GM12878 (cell line): ENCODE results near the gene PCDHA1. TPM values are rescaled to one million over a fixed set of nuclear protein-coding genes. Genes with fewer than 3 reads are reported as not detected.

Experiments
- ATAC-seq: fragments of 200-7000 bp; cut with Tn5 transposase; 3 replicates; pipeline ENCODE4 v1.9.1; 2020; ENCODE audit warnings: mild to moderate bottlenecking, moderate library complexity
- BruUV-seq: library from RNA; stranded (reverse); fragments of 400-500 nt; replicated peaks from 2 replicates; lab custom pipeline; 2021; lab: Mats Ljungman, UMichigan
- CTCF ChIA-PET: fragments of 300-600 bp; sonication (Branson Sonifier 250); formaldehyde crosslinking; extraction: SDS; loops from one replicate; lab custom pipeline; 2021; ENCODE audit warnings: inconsistent platforms; lab: Yijun Ruan, JAX
- POLR2A ChIA-PET: fragments of 350-600 bp; formaldehyde crosslinking; extraction: SDS; loops from one replicate; lab custom pipeline; 2021; ENCODE audit warnings: inconsistent platforms; lab: Charles Lee
- RAD21 ChIA-PET: fragments of 300-600 bp; sonication (Branson Sonifier 250); formaldehyde crosslinking; loops from one replicate; lab custom pipeline; 2023; ENCODE audit warnings: antibody characterized with exemption; ENCODE audit not compliant: unreplicated experiment; lab: Charles Lee
- SMC1A ChIA-PET: fragments of 300-600 bp; sonication (Branson Sonifier 250); formaldehyde crosslinking; loops from one replicate; lab custom pipeline; 2023; ENCODE audit not compliant: unreplicated experiment, uncharacterized antibody; lab: Charles Lee
- DNase-seq: peaks from one replicate; pipeline ENCODE4 v3.0.0-alpha.2; 2011; ENCODE audit warnings: low read depth, low spot score
- FAIRE-seq: peaks from 3 replicates; lab custom pipeline; 2011; peaks lifted over from hg19 to GRCh38; lab: Jason Lieb, UNC
- H2AFZ ChIP-seq: 2 replicates; pipeline ENCODE4 v1.6.0; 2011; ENCODE audit warnings: low read depth, low read length, control low read depth; ENCODE audit not compliant: control insufficient read depth
- H3K27ac ChIP-seq: 2 replicates; pipeline ENCODE4 v1.5.1; 2011; ENCODE audit warnings: control low read depth; ENCODE audit not compliant: control insufficient read depth, insufficient read depth
- H3K27me3 ChIP-seq, 2 experiments: replicated peaks in 1 of 2; 2 replicates each; pipeline versions ENCODE4 v1.6.0 to v1.6.1; 2011; ENCODE audit warnings: low read length in 1 of 2; ENCODE audit not compliant: control insufficient read depth in 2 of 2, insufficient read depth in 2 of 2
- H3K36me3 ChIP-seq, 2 experiments: 2 replicates each; pipeline ENCODE4 v1.5.1; 2011; ENCODE audit warnings: low read length in 1 of 2; ENCODE audit not compliant: control insufficient read depth in 2 of 2, insufficient read depth in 2 of 2
- H3K4me1 ChIP-seq: 2 replicates; pipeline ENCODE4 v1.6.1; 2011; ENCODE audit warnings: mild to moderate bottlenecking, low read length, moderate library complexity, mixed read lengths; ENCODE audit not compliant: control insufficient read depth, insufficient read depth
- H3K4me2 ChIP-seq: 2 replicates; pipeline ENCODE4 v1.6.0; 2011; ENCODE audit warnings: control low read depth; ENCODE audit not compliant: control insufficient read depth, insufficient read depth
- H3K4me3 ChIP-seq: fragments of 200-600 bp; sonication (generic); 2 replicates; pipeline ENCODE4 v1.5.1; 2016
- H3K79me2 ChIP-seq: 2 replicates; pipeline ENCODE4 v1.6.0; 2011; ENCODE audit warnings: low read length; ENCODE audit not compliant: control insufficient read depth, insufficient read depth
- H3K9ac ChIP-seq: 2 replicates; pipeline ENCODE4 v1.8.0; 2011; ENCODE audit warnings: low read length, control low read depth, mixed read lengths; ENCODE audit not compliant: control insufficient read depth, insufficient read depth
- H3K9me3 ChIP-seq: replicated peaks from 3 replicates; pipeline ENCODE4 v1.5.1; 2011; ENCODE audit warnings: mild to moderate bottlenecking, low read length; ENCODE audit not compliant: control insufficient read depth, insufficient read depth
- H4K20me1 ChIP-seq: 2 replicates; pipeline ENCODE4 v1.6.0; 2011; ENCODE audit not compliant: control insufficient read depth, insufficient read depth
- CEBPZ ChIP-seq: fragments of 150-350 bp; IDR thresholded peaks from 2 replicates; pipeline ENCODE4 v1.6.1; 2016; ENCODE audit warnings: low read depth, low read length
- CHD4 ChIP-seq: fragments of 200-600 bp; sonication (generic); IDR thresholded peaks from 2 replicates; pipeline ENCODE4 v1.6.1; 2016; ENCODE audit warnings: mild to moderate bottlenecking
- ESRRA ChIP-seq: IDR thresholded peaks from 2 replicates; pipeline ENCODE4 v1.6.1; 2012; ENCODE audit warnings: mild to moderate bottlenecking, low read length, improper control_type of control experiment
- GATAD2B ChIP-seq: fragments of 450-650 bp; conservative IDR thresholded peaks from 2 replicates; pipeline ENCODE4 v1.6.1; 2017; ENCODE audit warnings: low read depth, mild to moderate bottlenecking, moderate library complexity
- HDGF ChIP-seq: fragments of 450-650 bp; IDR thresholded peaks from 2 replicates; pipeline ENCODE4 v1.6.1; 2016; ENCODE audit warnings: antibody characterized with exemption
- JUND ChIP-seq: IDR thresholded peaks from 2 replicates; pipeline ENCODE4 v1.6.1; 2012; ENCODE audit warnings: low read depth, mild to moderate bottlenecking, low read length, improper control_type of control experiment, moderate library complexity
- NFXL1 ChIP-seq: fragments of 450-650 bp; IDR thresholded peaks from 2 replicates; pipeline ENCODE4 v1.6.1; 2017; ENCODE audit warnings: antibody characterized with exemption, mild to moderate bottlenecking, borderline replicate concordance
- NKRF ChIP-seq: fragments of 450-650 bp; conservative IDR thresholded peaks from 2 replicates; pipeline ENCODE4 v1.6.1; 2017; ENCODE audit warnings: mild to moderate bottlenecking, moderate library complexity
- POLR2A ChIP-seq: IDR thresholded peaks from 2 replicates; pipeline ENCODE4 v1.6.1; 2011; ENCODE audit warnings: low read depth, mild to moderate bottlenecking, low read length
- SMAD5 ChIP-seq: IDR thresholded peaks from 2 replicates; pipeline ENCODE4 v1.6.1; 2016; ENCODE audit warnings: antibody characterized with exemption, low read depth
- SMC3 ChIP-seq: IDR thresholded peaks from 2 replicates; pipeline ENCODE4 v1.6.1; 2011; ENCODE audit warnings: low read length, improper control_type of control experiment, borderline replicate concordance
- SREBF2 ChIP-seq: IDR thresholded peaks from 2 replicates; pipeline ENCODE4 v1.6.1; 2012; ENCODE audit warnings: mild to moderate bottlenecking, low read length
- SUZ12 ChIP-seq: fragments of 200-600 bp; sonication (generic); IDR thresholded peaks from one replicate; pipeline ENCODE4 v1.6.1; 2018; ENCODE audit warnings: antibody characterized with exemption, mild to moderate bottlenecking; ENCODE audit not compliant: unreplicated experiment
- TARDBP ChIP-seq: IDR thresholded peaks from 2 replicates; pipeline ENCODE4 v1.6.1; 2016; ENCODE audit warnings: borderline replicate concordance
- TCF12 ChIP-seq: IDR thresholded peaks from 2 replicates; pipeline ENCODE4 v1.6.1; 2011; ENCODE audit warnings: low read depth, mild to moderate bottlenecking, low read length
- ZBTB11 ChIP-seq: fragments of 450-650 bp; formaldehyde crosslinking; IDR thresholded peaks from 2 replicates; pipeline ENCODE4 v1.5.0; 2022; ENCODE audit warnings: mild to moderate bottlenecking, missing genetic modification characterization
- ZNF207 ChIP-seq: fragments of 450-650 bp; IDR thresholded peaks from 2 replicates; pipeline ENCODE4 v1.6.1; 2014; ENCODE audit warnings: antibody characterized with exemption, mild to moderate bottlenecking, borderline replicate concordance
- WGBS: methylation state at CpG from one replicate; pipeline ENCODE4 v1.1.6; 2016; ENCODE audit warnings: low lambda C conversion rate; ENCODE audit not compliant: insufficient replicate concordance, insufficient coverage; ENCODE audit errors: missing lambda C conversion rate; 5-methylcytosine and 5-hydroxymethylcytosine counted together
- in situ Hi-C: fragments of 300-500 bp; cut with MboI; formaldehyde crosslinking; loops from 9 replicates; pipeline ENCODE4 v1.14.3; 2018; ENCODE audit warnings: mixed read lengths
- intact Hi-C: fragments of 100-400 bp; cut with micrococcal nuclease; formaldehyde crosslinking; loops from one replicate; pipeline ENCODE4 v1.14.2; 2022; ENCODE audit not compliant: unreplicated experiment
- polyA plus RNA-seq, 11 experiments: library from polyadenylated mRNA; depleted of rRNA in 4 of 11; unstranded in 6 of 11; stranded (reverse) in 5 of 11; fragments of >200 nt; fragmentation: Nextera tagmentation in 4 of 11; fragmentation: Illumina TruSeq in 1 of 11; extraction: Ambion mirVana in 4 of 11; extraction: Trizol in 1 of 11; gene quantifications; 1 replicate in 1 of 11; 2 replicates in 10 of 11; pipeline versions ENCODE4 v1.2.1 to v1.2.3, GENCODE V29; 2011 to 2016; ENCODE audit warnings: inconsistent platforms in 2 of 11, missing spikeins in 2 of 11, low read depth in 1 of 11
- total RNA-seq, 4 experiments: library from RNA; depleted of rRNA in 3 of 4; stranded (reverse); fragments of >200 nt in 3 of 4; fragmentation: Illumina TruSeq in 1 of 4; extraction: Trizol in 1 of 4; gene quantifications; 2 replicates each; pipeline versions ENCODE4 v1.2.1 to v1.2.3, GENCODE V29; 2013 to 2021

PCDHA1 gene
- total and polyA plus RNA-seq, 10 of the 15 experiments (the other 5 are each of a cell fraction or from before 2014, with no cell fraction given): 0.03 TPM; not detected in 9

GRCh38 chr5:140741967-140742366 lies 44.0 kb upstream of the PCDHA1 start:
- ChIA-PET CTCF (no interaction called here), POLR2A (no interaction called here), RAD21 (no interaction called here), SMC1A (interaction anchor here (1.3 kb wide), 1 partner anchor 629 kb away, joined by 3 read pairs; the partner anchor contains the start of gene PCDHGB3)
- in situ Hi-C loops (no loop called here), intact Hi-C loops (no loop called here)
- H2AFZ ChIP-seq: no peak overlapping the region
- no peak overlapping the region for H3K4me3 ChIP-seq
- H3K27me3 ChIP-seq: no peaks in the 10 kb centered on the region
- BruUV-seq: no TSS peak
- 4% methylated on average over 1 of the region's 1 CpG for WGBS
- no peak for DNase-seq
- H3K27ac ChIP-seq: no peak overlapping the region
- no peak for ATAC-seq
- H3K9me3 ChIP-seq: no peaks in the 10 kb centered on the region
- H4K20me1 ChIP-seq: no peaks in the 10 kb centered on the region
- H3K4me2 ChIP-seq: no peak overlapping the region
- H3K36me3 ChIP-seq: no peaks in the 10 kb centered on the region
- no peak for FAIRE-seq
- no peak overlapping the region for H3K9ac ChIP-seq
- no peak for TF ChIP-seq CHD4
- TF ChIP-seq ZNF207: no peak
- no peak for TF ChIP-seq SREBF2
- TF ChIP-seq CEBPZ: no peak
- TF ChIP-seq JUND: no peak
- TF ChIP-seq SMAD5: no peak
- no peak for TF ChIP-seq SUZ12
- TF ChIP-seq GATAD2B: no peak
- no peak for TF ChIP-seq SMC3
- TF ChIP-seq ESRRA: no peak
- no peak for TF ChIP-seq NKRF
- TF ChIP-seq ZBTB11: no peak
- no peak for TF ChIP-seq POLR2A
- TF ChIP-seq HDGF: no peak
- no peak for TF ChIP-seq NFXL1
- TF ChIP-seq TCF12: no peak
- no peak for TF ChIP-seq TARDBP
- H3K79me2 ChIP-seq: no peaks in the 10 kb centered on the region
- no peaks in the 10 kb centered on the region for H3K4me1 ChIP-seq
